T1000 (cell line): ENCODE measurements around the gene U2SURP.

Source experiments
- DNase-seq: peaks from one replicate; lab custom pipeline; 2025; ENCODE audit warnings: mixed read lengths; lab: John Stamatoyannopoulos, UW

U2SURP gene

GRCh38 chr3:143001369-143002082, at the start of gene U2SURP:
TSS of gene U2SURP (plus strand) at chr3:143001570. CDS start at chr3:143001629, 59 bp downstream.
- peak; percentile 92 for DNase-seq

GRCh38 chr3:142951794-142952193, 49.6 kb upstream of the U2SURP start:
- DNase-seq: no peak

GRCh38 chr3:142952272-142953193, 48.8 kb upstream of the U2SURP start:
- DNase-seq: no peak

- no peak for DNase-seq
These were observed 47.9 kb upstream of the U2SURP start for GRCh38 chr3:142953443-142953842.

GRCh38 chr3:142958707-142959106, 42.7 kb upstream of the U2SURP start:
- DNase-seq: no peak

GRCh38 chr3:142960322-142960850, 41.0 kb upstream of the U2SURP start:
- DNase-seq: no peak

DNA sequence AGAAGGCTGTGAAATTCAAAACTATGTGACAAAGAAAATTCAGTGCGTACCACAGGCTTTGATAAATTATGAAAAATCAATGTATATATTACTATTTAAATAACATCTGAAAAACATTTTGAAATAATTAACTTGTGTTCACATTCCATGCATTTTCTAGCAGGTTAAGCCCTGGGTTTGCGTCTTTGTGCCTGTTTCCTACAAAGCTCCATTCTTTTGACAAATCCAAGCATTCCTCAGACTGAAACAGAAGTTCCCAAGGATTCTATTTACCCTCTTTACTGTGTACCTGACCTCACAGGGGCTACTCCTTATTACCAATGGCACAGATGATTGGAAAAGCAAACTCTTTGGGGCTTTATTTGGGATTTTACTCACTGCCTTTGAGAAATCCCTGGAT, 39.8 kb upstream of the U2SURP start:
- no peak for DNase-seq

GRCh38 chr3:142962175-142962519, 39.2 kb upstream of the U2SURP start:
- DNase-seq: no peak

- no peak for DNase-seq
These were observed 38.7 kb upstream of the U2SURP start for GRCh38 chr3:142962520-142963233.

- no peak for DNase-seq
These were observed 38.2 kb upstream of the U2SURP start for GRCh38 chr3:142963234-142963515.

DNA sequence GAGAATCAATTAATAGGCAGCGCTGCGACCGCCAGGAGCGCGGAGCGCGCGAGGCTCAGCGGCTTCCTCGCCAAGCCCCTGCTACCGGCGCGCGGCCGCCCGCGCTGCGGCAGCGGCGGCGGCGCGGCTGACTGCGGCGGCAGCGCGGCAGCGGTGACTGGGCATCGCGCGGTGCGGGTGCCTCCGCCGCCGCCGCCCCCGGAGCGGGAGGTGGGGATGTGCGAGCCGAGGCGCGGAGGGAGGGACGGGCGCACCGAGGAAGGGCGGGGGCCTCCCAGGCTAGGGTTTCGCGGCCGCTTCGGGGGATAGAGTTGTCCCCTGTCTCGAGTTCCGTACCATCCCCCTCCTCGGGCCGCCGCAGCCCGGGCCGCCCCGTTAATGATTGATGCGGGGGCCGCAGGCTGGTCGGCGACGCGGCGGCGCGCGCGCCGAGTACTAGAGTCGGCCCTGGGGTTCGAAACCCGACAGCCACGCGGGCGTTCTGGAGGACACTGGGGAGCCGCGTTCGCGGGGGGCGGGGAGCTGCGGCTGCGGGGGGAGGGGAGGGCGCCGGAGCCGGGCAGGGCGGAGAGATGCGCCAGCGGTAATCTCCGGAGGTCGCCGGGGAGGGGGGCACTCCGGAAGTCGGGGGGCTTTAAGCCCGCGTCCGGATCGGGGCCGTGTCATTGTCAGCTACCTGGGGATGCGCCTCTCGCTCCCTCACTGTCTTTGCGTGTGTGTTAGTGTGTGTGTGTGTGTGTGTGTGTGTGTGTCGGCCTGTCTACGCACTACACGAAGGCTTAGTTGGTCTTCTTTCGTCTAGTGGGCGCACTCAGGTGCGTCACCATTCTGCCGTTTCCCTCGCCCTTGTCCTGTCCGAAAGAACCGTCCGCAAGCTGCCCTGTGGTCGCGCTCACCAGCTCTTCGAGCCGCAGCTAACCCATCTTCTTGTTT, 37.6 kb upstream of the U2SURP start, which contains the start of gene PAQR9:
Gene PAQR9 (minus strand): TSS at position 159 of the 933 bp plus-strand sequence. CDS start 338 bp downstream, outside the sequence.
- no peak for DNase-seq

DNA sequence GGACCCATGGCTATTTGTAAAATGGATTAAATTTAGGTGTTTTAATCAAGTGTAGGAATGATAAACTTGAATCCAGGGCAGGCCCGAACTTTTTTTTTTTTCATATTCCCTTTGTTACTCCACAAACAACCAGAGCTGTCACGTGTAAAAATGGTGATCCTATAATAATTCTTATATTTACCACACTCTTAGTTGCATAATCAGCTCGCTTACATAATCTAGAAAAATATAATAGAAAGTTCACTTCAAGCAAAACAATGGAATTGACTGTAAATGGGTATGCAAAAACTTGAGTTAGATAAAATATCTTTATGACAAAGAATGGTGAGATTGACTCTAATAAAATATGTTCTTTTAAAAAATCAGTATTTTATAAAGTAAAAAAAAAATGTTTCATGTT, 35.8 kb upstream of the U2SURP start:
- DNase-seq: no peak

DNA sequence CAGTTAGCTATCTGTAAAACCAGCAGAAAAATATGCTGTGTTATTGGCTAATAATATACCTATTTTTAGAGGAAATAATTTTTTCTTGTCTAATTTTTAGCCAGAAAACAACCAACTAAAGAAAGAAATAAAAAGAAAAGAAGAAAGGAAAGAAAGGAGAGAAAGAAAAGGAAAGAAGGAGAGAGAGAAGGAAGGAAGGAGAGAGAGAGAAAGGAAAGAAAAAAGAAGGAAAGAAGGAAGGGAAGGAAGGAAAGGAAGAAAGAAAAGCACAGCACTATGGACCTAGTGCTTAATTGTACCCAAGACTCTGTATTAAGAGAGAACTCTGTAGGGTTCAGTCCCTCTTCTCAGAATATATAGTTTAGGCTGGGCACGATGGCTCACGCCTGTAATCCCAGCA, 34.6 kb upstream of the U2SURP start:
- DNase-seq: no peak

DNA sequence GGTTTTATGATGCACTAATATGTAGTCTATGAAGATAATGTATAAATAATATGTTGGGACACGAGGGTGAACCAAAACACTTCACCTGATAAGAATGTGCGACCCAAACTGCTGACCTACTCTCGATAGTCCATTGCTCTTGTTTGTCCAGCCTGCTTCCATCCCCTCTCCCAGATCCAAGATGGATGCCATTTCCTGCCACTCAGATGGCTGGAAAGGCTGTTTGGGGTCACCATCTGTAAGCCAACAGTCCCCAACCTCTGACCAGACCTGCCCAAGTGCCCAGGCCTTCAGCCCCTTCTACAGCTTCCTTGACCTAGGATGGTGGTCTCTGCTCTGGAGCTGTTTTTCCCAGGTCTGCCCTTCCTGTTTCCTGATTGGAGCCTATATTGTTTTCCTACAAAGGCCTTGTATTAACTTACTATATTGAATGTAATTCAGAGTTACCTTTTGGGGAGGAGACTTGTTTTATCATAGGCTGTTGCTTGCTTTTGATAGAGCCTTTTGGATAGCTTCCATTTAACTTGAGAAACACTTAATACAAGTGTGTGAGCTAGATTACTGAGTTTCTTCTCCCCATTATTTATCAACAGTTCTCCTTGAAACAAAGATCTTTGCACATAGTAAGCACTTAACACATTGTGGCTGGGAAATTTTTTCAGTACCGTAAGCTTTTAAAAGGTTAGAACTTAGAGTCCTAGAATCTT, 32.9 kb upstream of the U2SURP start:
- no peak for DNase-seq

- DNase-seq: no peak
These were observed 29.9 kb upstream of the U2SURP start for GRCh38 chr3:142971431-142971830.

DNA sequence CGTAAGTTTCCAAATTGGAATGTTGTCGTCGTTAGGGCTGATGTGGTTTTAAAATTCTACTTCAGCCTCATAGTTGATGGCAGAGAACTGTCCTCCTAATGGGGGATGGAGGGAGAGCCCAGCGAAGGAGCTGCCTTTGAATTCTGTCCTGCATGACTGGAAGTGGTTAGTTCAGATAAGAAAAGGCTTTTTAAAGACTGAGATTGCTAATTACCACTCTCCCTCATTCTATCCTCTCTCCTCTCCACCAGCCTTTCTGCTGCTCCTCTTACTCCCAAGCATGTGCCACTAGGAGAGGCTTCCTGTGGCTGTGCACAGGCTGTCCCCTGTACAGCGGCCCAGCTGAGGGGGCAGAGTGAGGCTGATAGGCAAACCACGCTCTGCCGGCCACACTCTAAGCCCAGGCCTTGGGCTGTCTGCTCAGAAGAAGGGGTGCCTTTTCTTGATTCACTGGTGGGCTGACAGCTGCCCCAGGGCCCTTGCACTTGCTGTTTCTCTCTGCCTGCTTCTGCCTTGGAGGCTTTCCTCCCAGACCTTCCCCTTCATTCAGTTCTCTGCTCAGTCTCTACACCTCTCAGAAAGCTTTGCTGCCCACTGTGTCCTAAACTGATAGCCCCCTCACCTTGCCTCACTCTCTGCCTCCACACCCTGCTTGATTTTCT, 29.1 kb upstream of the U2SURP start:
- DNase-seq: no peak

GRCh38 chr3:142973217-142974009, 28.0 kb upstream of the U2SURP start:
- no peak for DNase-seq

DNA sequence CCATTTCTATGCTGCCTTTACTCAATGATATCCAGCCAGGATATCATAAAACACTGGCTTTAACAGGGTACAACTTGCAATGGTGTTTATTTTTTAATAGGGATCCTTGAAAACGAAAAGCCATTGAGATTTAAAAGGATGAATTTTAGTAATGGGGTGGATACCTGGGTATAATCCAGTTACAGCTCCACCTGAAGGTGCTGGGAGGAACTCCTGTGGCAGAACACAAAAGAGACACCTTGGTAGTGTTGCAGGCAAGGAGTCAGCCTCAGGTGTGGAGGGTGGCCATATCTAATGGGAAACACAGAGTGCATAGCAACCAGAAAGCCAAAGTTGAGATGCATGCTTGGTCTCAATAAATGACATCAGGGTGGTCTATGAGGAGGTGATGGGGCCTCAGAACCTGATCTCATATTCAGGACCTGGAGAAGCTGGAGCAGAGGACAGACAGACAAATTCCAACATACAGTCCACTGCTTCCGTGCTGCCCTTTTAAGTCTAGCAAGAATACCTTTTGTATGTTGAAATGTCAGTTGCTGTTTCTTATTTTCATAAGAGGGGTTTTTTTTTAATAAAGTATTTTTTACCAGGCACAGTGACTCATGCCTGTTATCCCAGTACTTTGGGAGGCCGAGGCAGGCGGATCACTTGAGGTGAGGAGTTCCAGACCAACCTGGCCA, 25.9 kb upstream of the U2SURP start:
- no peak for DNase-seq
